ENCODE data around the gene AATF. TPM values are rescaled to one million over a fixed set of nuclear protein-coding genes. Genes with fewer than 3 reads are reported as not detected.

Gene AATF
- total RNA-seq, 1 donor from 2014 or later, result 25.0 TPM

DNA sequence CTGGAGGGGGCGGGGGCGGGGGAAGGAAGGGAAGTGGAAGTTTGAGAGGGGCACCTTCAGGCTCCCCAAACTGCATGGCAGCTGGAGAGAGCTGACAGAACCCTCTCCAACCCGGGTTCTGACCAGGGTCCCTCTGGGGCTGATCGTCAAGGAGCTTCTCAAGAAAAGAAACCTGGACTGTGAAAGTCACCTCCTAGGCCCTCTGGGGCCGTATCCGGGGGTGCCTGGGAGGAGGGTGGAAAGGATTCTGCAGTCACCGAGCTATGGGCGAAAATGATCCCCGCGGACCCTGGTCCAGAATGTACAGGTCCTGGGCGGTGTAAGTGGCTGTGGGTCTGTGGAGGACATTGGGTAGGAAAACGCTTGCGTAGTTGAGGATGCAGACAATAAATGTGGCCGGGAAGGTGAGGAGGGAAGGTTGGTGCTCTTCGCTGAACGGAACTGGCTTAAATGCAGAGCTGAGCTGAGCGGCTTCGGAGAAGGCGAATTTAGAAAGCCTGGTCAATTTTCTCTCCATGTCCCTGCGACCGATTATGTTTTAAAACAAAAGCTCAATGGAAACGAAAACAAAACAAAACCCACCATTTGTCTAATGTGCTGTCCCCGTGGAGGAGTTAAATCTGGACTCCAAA, 15.1 kb upstream of the AATF start:
- TF ChIP-seq CTCF (IDR thresholded peaks at IDR 0.05; ENCODE audit: unreplicated experiment), result no peak
- DNase-seq (ENCODE audit: low spot score), result no peak
- H3K27ac Mint-ChIP-seq (ENCODE audit: unreplicated experiment), result no peak overlapping the region
- H3K9me3 Mint-ChIP-seq (ENCODE audit: unreplicated experiment), result no peaks in the 10 kb centered on the region
- H3K27me3 Mint-ChIP-seq (ENCODE audit: unreplicated experiment), result peaks cover 34% of the 10 kb centered on the region
- no peaks in the 10 kb centered on the region for H3K36me3 Mint-ChIP-seq (ENCODE audit: low read depth, unreplicated experiment)
- peaks cover 47% of the 10 kb centered on the region for H3K4me1 Mint-ChIP-seq (ENCODE audit: unreplicated experiment)
- peak overlapping the region; percentile 28 for H3K4me3 Mint-ChIP-seq (ENCODE audit: unreplicated experiment)

DNA sequence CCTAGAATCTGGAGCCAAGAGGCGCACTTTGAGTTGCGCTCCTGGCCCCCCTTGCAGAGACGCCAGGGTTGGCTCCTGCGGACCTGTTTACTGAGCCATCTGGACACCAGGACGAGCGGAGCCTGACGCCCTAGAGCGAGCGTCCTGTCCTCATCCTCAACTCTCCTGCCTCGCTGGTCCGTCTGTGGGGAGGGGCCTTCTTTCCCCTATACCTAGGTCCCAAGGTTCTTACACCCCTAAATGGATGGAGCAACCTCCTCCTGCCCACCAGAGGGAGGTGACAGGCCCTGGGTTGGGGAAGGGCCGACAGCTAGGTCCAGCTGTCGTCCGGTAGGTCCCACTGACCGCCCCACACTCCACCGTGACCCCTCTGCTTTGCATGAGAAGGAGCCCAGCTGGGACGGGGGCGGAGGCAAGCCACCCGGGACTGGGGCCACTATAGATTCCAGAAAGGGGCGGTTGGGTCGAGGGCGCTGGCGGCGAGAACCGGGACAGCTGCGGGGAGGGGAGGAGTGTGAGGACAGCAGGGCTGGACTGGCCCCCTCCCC, 14.5 kb upstream of the AATF start:
- peaks cover 4% of the 10 kb centered on the region for H3K36me3 Mint-ChIP-seq (ENCODE audit: low read depth, unreplicated experiment)
- TF ChIP-seq CTCF (IDR thresholded peaks at IDR 0.05; ENCODE audit: unreplicated experiment), result no peak
- H3K9me3 Mint-ChIP-seq (ENCODE audit: unreplicated experiment), result no peaks in the 10 kb centered on the region
- no peak overlapping the region for H3K27ac Mint-ChIP-seq (ENCODE audit: unreplicated experiment)
- peak overlapping the region; percentile 28 for H3K4me3 Mint-ChIP-seq (ENCODE audit: unreplicated experiment)
- peaks cover 48% of the 10 kb centered on the region for H3K4me1 Mint-ChIP-seq (ENCODE audit: unreplicated experiment)
- H3K27me3 Mint-ChIP-seq (ENCODE audit: unreplicated experiment), result peaks cover 39% of the 10 kb centered on the region
- DNase-seq (ENCODE audit: low spot score), result no peak

DNA sequence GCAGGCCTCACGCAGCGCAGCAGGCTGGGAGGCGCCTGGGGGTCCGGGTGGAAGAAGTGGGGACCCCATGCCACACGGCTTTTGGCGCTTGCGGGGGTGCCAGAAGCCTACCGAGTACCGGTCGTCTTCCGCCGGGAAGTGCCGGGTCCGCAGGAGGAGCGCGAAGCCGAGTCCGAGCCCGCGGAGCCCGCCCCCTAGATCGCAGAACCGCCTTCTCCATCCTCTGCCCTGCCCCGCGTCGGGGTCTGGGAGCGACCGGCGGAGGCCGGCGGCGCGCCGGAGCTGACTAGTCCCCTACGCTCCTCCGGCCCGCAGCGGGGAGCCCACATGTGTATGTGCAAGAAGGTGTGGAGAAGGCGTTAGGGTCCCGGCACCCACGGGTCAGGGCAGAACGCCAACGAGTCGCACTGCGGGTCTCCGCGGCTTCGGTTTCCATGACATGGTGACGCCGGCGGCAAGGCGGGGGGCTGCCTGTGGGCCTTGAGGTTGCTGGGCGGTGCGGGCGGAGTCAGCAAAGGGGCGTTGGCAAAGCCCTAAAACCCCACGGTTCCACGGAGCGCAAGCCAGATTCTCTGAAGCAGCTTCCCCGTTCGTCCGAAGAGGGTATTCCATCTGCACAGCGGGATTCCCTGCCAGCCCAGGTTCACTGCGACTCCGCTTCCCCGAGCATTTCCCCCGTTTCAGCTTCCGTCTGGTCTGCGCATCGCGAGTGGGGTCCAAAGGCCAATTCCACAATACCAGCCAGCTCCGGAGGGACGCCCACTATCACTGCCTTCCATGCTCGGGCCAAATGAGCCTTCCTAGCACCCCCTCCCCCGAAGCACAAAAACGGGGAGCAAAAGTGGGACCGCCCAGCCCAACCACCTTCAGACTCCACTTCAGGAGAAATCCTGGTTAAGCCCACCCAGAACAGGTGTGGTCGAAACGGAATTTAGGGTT, 13.8 kb upstream of the AATF start:
- no peak for TF ChIP-seq CTCF (IDR thresholded peaks at IDR 0.05; ENCODE audit: unreplicated experiment)
- H3K4me3 Mint-ChIP-seq (ENCODE audit: unreplicated experiment), result peak overlapping the region; percentile 81
- H3K27ac Mint-ChIP-seq (ENCODE audit: unreplicated experiment), result no peak overlapping the region
- peaks cover 48% of the 10 kb centered on the region for H3K4me1 Mint-ChIP-seq (ENCODE audit: unreplicated experiment)
- H3K9me3 Mint-ChIP-seq (ENCODE audit: unreplicated experiment), result no peaks in the 10 kb centered on the region
- H3K36me3 Mint-ChIP-seq (ENCODE audit: low read depth, unreplicated experiment), result peaks cover 4% of the 10 kb centered on the region
- H3K27me3 Mint-ChIP-seq (ENCODE audit: unreplicated experiment), result peaks cover 38% of the 10 kb centered on the region
- no peak for DNase-seq (ENCODE audit: low spot score)

- peaks cover 48% of the 10 kb centered on the region for H3K4me1 Mint-ChIP-seq (ENCODE audit: unreplicated experiment)
- H3K36me3 Mint-ChIP-seq (ENCODE audit: low read depth, unreplicated experiment), result peaks cover 4% of the 10 kb centered on the region
- H3K9me3 Mint-ChIP-seq (ENCODE audit: unreplicated experiment), result no peaks in the 10 kb centered on the region
- no peak for TF ChIP-seq CTCF (IDR thresholded peaks at IDR 0.05; ENCODE audit: unreplicated experiment)
- no peak for DNase-seq (ENCODE audit: low spot score)
- H3K27me3 Mint-ChIP-seq (ENCODE audit: unreplicated experiment), result peaks cover 42% of the 10 kb centered on the region
- no peak overlapping the region for H3K27ac Mint-ChIP-seq (ENCODE audit: unreplicated experiment)
- peak overlapping the region; percentile 81 for H3K4me3 Mint-ChIP-seq (ENCODE audit: unreplicated experiment)
These were observed 12.9 kb upstream of the AATF start for GRCh38 chr17:36935671-36936454.
